NCI-H446 treated with DMSO at 0.1 percent for 48 hours (cell line): Measurements from ENCODE around the gene COX8A.

ENCODE experiments used
- DNase-seq: peaks from one replicate; lab custom pipeline; 2025; lab: John Stamatoyannopoulos, UW

COX8A gene

GRCh38 chr11:64021757-64022093 lies 47.3 kb downstream of the COX8A start:
- DNase-seq, result peak; percentile 68

- DNase-seq, result no peak
Measured at GRCh38 chr11:64022125-64022784, 47.8 kb downstream of the COX8A start.

- no peak for DNase-seq
Measured at GRCh38 chr11:64023712-64024710, 49.6 kb downstream of the COX8A start.

- no peak for DNase-seq
Measured at GRCh38 chr11:64025205-64025604, 50.8 kb downstream of the COX8A start.
